Amygdala (tissue), 56 donors: ENCODE data around the gene SHISA3.

Source experiments
- DNase-seq, 56 donors: peaks; one replicate each; lab custom pipeline; 2025; lab: John Stamatoyannopoulos, UW

The SHISA3 gene

DNA sequence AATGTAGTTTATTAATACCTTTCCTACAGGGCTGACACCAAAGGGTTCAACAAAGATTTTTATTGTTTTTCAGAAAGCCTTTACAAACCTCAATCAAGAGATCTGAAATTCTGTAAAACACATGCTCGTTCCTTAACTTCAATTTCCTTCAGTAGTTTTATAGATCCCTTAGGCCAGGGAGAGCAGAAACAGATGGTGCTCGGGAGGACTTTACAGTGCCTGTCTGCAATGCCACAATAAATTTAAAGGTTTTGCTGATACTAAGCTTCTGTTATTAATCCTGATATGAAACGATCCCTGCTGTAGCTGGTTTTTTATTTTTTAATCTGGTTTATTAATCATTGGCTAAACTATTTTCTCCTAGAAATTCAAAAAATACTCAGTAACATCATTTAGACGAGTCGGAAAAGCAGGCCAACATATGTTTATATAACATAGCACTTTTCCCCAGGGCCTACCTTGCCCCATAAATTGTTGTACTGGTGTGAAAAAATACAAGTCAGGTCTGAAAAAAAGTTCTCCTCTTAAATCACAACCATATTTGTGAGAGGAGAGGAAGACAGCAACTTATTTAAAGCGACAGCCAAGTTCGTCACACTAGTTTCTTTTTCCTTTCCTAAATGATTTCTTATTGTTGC is 39.8 kb downstream of the SHISA3 start:
- no peak for DNase-seq

DNA sequence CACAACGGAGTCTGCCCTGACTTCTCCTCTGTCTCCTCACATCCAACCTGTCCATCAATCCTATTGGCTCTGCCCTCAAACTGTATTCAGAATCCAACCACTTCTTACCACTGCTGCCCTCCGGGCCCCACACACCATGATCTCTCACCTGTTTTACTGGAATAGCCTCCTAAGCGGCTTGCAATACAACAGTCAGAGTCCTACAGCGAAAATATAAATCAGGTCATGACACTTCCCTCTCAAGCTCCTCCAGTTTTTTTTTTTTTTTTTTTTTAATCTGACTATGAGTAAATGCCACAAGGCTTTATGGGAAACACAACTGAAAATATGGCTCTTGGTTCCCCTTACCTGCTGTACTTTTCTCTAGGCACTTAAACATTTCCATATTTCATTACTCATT is 42.8 kb downstream of the SHISA3 start:
- no peak for DNase-seq

DNA sequence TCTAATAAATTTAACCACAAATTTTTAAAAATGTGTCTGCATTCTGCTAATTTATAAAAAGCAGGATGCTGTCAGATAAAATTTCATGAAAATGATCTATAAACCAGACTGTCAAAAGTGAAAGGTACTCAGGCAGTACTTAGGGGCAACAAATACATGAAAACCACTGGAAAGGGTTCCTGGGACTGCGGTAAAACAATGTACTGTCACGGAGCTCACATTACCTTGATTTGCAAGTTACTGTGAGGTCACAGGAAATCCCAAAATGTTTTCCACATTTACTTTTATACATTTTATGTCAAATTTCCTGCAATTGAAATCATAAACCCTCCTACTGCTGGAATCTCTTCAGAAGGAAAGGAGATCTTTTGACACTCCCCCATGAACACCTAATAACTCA is 45.3 kb downstream of the SHISA3 start:
- DNase-seq: no peak

DNA sequence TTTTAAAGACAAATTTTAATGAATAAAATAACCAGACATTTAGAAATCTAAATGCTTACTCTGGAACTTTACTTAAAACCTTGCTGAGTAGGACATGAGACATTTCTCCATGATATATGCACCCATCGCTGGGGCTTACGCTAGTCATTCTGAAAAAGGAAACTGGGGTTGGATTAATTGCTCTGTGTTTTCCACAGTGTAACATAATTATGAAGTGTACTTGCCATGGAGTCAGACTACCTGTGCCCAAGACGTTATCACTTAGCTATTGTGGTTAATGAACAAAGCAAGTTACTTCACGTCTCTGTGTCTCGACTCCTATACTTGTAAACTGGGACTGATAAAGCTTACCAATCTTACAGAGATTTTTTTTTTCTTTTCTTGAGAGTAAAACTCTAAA is 47.8 kb downstream of the SHISA3 start:
- no peak for DNase-seq

DNA sequence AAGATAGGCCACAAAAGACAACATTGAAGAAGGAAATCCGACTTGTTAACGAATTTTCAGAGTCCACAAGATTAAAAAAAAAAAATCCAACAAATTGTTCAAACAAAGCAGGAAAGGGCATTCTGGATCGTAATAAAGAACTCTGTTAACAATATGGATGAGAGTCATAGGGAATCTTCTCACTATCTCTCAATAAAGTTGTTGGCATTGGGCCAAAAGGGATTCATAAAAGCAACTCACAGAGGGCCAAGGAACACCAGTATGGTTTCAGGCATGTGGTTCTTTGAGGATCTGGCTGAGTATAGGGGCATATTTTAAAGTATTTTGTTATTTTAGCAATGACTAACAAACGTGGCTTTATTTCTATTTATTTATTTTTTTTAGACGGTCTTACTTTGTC is 49.5 kb downstream of the SHISA3 start:
- no peak for DNase-seq
